Panc1 (cell line): ENCODE measurements around the gene RBP4. TPM values are rescaled to one million over a fixed set of nuclear protein-coding genes. Genes with fewer than 3 reads are reported as not detected.

ENCODE experiments used
- ATAC-seq: fragments of 200-7000 bp; cut with Tn5 transposase; 2 replicates; pipeline ENCODE4 v1.9.1; 2020; ENCODE audit warnings: mild to moderate bottlenecking, moderate library complexity
- BruUV-seq: library from RNA; stranded (reverse); fragments of 400-500 nt; replicated peaks from 2 replicates; lab custom pipeline; 2021; lab: Mats Ljungman, UMichigan
- CTCF ChIA-PET: fragments of 300-600 bp; sonication (Branson Sonifier 250); formaldehyde crosslinking; loops from one replicate; lab custom pipeline; 2022; ENCODE audit warnings: antibody characterized with exemption; lab: Charles Lee
- POLR2A ChIA-PET: fragments of 300-600 bp; sonication (Branson Sonifier 250); formaldehyde crosslinking; loops from one replicate; lab custom pipeline; 2022; ENCODE audit warnings: antibody characterized with exemption; lab: Charles Lee
- DNase-seq: peaks from one replicate; pipeline ENCODE4 v3.0.0-alpha.2; 2010; ENCODE audit warnings: low read depth, low spot score
- H3K27ac ChIP-seq: 2 replicates; pipeline ENCODE4 v1.5.1; 2011; ENCODE audit warnings: mild to moderate bottlenecking, low read length, inconsistent platforms
- H3K27me3 ChIP-seq: fragments of 200-500 bp; sonication (Bioruptor generic); 2 replicates; pipeline ENCODE4 v1.6.0; 2014; ENCODE audit warnings: low read length, inconsistent platforms; ENCODE audit not compliant: control insufficient read depth, insufficient read depth
- H3K36me3 ChIP-seq: fragments of 200-500 bp; sonication (Bioruptor generic); 2 replicates; pipeline ENCODE4 v1.5.1; 2014; ENCODE audit warnings: inconsistent platforms, mild to moderate bottlenecking, low read length, moderate library complexity; ENCODE audit not compliant: control insufficient read depth, insufficient read depth
- H3K4me1 ChIP-seq: 2 replicates; pipeline ENCODE4 v1.5.1; 2011; ENCODE audit warnings: inconsistent platforms, mild to moderate bottlenecking, low read length, moderate library complexity; ENCODE audit not compliant: control insufficient read depth, insufficient read depth
- H3K4me3 ChIP-seq, 2 experiments: 2 replicates each; pipeline ENCODE4 v1.5.1; 2011 to 2012; ENCODE audit warnings: low read depth in 2 of 2, low read length in 2 of 2, mild to moderate bottlenecking in 2 of 2, inconsistent platforms in 1 of 2, moderate library complexity in 1 of 2
- H3K9me3 ChIP-seq: fragments of 200-500 bp; sonication (Bioruptor generic); 2 replicates; pipeline ENCODE4 v1.5.1; 2014; ENCODE audit warnings: low read depth, mild to moderate bottlenecking, inconsistent platforms, low read length, moderate library complexity; ENCODE audit not compliant: control insufficient read depth, insufficient read depth
- POLR2AphosphoS5 ChIP-seq: IDR thresholded peaks from 2 replicates; pipeline ENCODE4 v1.6.1; 2012; ENCODE audit warnings: mild to moderate bottlenecking, low read depth, low read length, moderate library complexity
- SIN3A ChIP-seq: IDR thresholded peaks from 2 replicates; pipeline ENCODE4 v1.6.1; 2012; ENCODE audit warnings: low read depth, mild to moderate bottlenecking, low read length, moderate library complexity, borderline replicate concordance; ENCODE audit not compliant: insufficient read depth
- TCF7L2 ChIP-seq: IDR thresholded peaks from 2 replicates; pipeline ENCODE4 v1.6.1; 2011; ENCODE audit warnings: mild to moderate bottlenecking, low read depth, low read length, inconsistent platforms
- in situ Hi-C: cut with HindIII; loops from 2 replicates; pipeline ENCODE4 v1.10.0; 2016; ENCODE audit warnings: low sequenced_read_pairs, low pct_unique_long_range_greater_than_20kb
- intact Hi-C: fragments of 100-400 bp; cut with micrococcal nuclease; formaldehyde crosslinking; loops from one replicate; pipeline ENCODE4 v1.10.0; 2022; ENCODE audit not compliant: unreplicated experiment
- total RNA-seq: library from RNA; stranded (reverse); gene quantifications from one replicate; pipeline ENCODE4 v1.2.1, GENCODE V29; 2021; ENCODE audit not compliant: unreplicated experiment
- TF ChIP-seq, protein P1 (sequence below), 2 experiments: IDR thresholded peaks; 2 replicates each; pipeline ENCODE4 v1.6.1; 2011 to 2012; ENCODE audit warnings: low read depth in 2 of 2, control low read depth in 1 of 2, low read length in 1 of 2, mild to moderate bottlenecking in 1 of 2, moderate library complexity in 1 of 2; ENCODE audit not compliant: insufficient read depth in 1 of 2
- TF ChIP-seq, protein P2 (sequence below): fragments of 450-650 bp; IDR thresholded peaks from 2 replicates; pipeline ENCODE4 v1.5.1; 2017; ENCODE audit warnings: mild to moderate bottlenecking

The RBP4 gene
- total RNA-seq, 1 experiment from 2014 or later: 6.9 TPM

DNA sequence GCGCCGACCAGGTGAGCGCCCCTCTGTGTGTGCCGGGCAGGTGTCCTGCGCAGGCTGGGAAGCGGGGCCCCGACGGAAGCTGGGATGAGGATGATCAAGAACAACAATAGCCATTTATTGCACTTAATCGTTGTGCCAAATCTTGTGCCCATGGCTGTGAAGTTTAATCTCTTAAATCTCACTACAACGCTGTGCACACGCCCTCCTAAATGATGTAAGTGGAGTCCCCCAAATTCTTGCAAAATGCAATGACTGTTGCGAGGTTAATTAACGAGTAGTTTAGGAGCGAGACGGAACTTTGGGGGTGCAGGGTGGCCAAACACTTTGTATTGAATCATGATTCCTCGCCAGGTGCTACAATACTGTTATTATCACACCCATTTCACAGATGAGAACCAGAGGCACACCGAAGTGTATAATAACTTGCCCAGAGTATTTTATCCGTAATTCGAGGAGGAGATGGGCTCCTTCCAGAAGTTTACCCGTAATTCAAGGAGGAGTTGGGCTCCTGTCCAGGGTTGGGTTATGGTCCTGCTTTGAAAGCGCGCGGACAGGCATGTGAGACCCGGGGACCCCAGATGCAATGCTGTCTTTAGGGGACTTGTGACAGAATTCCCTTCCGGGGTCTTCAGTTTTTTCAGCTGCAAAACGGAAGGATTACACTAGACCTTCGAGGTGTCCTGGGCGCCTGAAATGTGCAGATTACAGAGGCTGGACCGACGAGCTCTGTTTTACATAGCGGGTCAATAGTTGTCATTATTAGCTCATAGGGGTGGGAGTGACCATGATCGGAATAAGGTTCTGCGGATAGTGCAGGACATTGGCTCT is 33.5 kb downstream of the RBP4 start:
- no peak for ATAC-seq
- Histone ChIP-seq H3K36me3 (no peaks in the 10 kb centered on the region), H3K27ac (no peak overlapping the region), H3K4me3 (peak overlapping the region; percentile 39 to 55), H3K27me3 (peaks cover 34% of the 10 kb centered on the region), H3K9me3 (no peaks in the 10 kb centered on the region), H3K4me1 (peaks cover 10% of the 10 kb centered on the region)
- intact Hi-C loops (no loop called here), in situ Hi-C loops (no loop called here)
- DNase-seq: no peak
- TF ChIP-seq, protein P1, sequence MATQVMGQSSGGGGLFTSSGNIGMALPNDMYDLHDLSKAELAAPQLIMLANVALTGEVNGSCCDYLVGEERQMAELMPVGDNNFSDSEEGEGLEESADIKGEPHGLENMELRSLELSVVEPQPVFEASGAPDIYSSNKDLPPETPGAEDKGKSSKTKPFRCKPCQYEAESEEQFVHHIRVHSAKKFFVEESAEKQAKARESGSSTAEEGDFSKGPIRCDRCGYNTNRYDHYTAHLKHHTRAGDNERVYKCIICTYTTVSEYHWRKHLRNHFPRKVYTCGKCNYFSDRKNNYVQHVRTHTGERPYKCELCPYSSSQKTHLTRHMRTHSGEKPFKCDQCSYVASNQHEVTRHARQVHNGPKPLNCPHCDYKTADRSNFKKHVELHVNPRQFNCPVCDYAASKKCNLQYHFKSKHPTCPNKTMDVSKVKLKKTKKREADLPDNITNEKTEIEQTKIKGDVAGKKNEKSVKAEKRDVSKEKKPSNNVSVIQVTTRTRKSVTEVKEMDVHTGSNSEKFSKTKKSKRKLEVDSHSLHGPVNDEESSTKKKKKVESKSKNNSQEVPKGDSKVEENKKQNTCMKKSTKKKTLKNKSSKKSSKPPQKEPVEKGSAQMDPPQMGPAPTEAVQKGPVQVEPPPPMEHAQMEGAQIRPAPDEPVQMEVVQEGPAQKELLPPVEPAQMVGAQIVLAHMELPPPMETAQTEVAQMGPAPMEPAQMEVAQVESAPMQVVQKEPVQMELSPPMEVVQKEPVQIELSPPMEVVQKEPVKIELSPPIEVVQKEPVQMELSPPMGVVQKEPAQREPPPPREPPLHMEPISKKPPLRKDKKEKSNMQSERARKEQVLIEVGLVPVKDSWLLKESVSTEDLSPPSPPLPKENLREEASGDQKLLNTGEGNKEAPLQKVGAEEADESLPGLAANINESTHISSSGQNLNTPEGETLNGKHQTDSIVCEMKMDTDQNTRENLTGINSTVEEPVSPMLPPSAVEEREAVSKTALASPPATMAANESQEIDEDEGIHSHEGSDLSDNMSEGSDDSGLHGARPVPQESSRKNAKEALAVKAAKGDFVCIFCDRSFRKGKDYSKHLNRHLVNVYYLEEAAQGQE (IDR thresholded peaks at IDR 0.05; ENCODE audit: insufficient read depth in 1 of 2, low read depth in 2 of 2, low read length in 1 of 2): no peak
- ChIA-PET POLR2A (interaction anchor here (0.6 kb wide), 2 partner anchors 14 to 452 kb away, joined by 3 read pairs; no protein-coding TSS in a partner anchor), CTCF (no interaction called here)
- no TSS peak for BruUV-seq

DNA sequence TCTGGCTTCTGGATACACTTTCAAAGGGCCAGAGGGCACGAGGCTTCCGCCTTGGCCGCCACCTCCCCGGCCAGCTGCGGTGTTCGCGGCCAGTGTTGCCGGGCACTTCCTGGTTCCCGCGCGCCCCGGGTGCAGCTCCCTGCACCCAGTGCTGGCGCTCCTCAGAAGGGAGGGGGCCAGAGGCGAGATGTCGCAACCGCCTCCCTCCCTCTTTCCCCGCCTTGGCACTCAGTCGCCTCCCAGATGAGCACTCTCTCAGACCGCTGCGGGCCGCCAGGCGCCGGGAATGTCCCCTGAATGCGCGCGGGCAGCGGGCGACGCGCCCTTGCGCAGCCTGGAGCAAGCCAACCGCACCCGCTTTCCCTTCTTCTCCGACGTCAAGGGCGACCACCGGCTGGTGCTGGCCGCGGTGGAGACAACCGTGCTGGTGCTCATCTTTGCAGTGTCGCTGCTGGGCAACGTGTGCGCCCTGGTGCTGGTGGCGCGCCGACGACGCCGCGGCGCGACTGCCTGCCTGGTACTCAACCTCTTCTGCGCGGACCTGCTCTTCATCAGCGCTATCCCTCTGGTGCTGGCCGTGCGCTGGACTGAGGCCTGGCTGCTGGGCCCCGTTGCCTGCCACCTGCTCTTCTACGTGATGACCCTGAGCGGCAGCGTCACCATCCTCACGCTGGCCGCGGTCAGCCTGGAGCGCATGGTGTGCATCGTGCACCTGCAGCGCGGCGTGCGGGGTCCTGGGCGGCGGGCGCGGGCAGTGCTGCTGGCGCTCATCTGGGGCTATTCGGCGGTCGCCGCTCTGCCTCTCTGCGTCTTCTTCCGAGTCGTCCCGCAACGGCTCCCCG is 34.4 kb downstream of the RBP4 start, which contains the start of gene FFAR4:
Gene FFAR4, plus strand, starts transcription at position 231 of the 842 bp plus-strand sequence. Its CDS starts 56 bp downstream, at position 287.
- ChIA-PET CTCF (no interaction called here), POLR2A (no interaction called here)
- BruUV-seq: no TSS peak
- in situ Hi-C loops (no loop called here), intact Hi-C loops (no loop called here)
- no peaks in the 10 kb centered on the region for H3K36me3 ChIP-seq
- H3K27me3 ChIP-seq: peaks cover 34% of the 10 kb centered on the region
- H3K4me3 ChIP-seq: peak within 1 kb of the TSS; percentile 39 to 55
- H3K27ac ChIP-seq: no peak within 1 kb of the TSS
- no peaks in the 10 kb centered on the region for H3K9me3 ChIP-seq
- TF ChIP-seq POLR2AphosphoS5: no peak
- TF ChIP-seq, protein P2, sequence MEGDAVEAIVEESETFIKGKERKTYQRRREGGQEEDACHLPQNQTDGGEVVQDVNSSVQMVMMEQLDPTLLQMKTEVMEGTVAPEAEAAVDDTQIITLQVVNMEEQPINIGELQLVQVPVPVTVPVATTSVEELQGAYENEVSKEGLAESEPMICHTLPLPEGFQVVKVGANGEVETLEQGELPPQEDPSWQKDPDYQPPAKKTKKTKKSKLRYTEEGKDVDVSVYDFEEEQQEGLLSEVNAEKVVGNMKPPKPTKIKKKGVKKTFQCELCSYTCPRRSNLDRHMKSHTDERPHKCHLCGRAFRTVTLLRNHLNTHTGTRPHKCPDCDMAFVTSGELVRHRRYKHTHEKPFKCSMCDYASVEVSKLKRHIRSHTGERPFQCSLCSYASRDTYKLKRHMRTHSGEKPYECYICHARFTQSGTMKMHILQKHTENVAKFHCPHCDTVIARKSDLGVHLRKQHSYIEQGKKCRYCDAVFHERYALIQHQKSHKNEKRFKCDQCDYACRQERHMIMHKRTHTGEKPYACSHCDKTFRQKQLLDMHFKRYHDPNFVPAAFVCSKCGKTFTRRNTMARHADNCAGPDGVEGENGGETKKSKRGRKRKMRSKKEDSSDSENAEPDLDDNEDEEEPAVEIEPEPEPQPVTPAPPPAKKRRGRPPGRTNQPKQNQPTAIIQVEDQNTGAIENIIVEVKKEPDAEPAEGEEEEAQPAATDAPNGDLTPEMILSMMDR: no peak
- TF ChIP-seq TCF7L2: no peak
- TF ChIP-seq, protein P1 (IDR thresholded peaks at IDR 0.05; ENCODE audit: insufficient read depth in 1 of 2, low read depth in 2 of 2, low read length in 1 of 2): no peak
- no peak for TF ChIP-seq SIN3A
- peak; percentile 76 for ATAC-seq
- peaks cover 10% of the 10 kb centered on the region for H3K4me1 ChIP-seq
- no peak for DNase-seq
